K562 (cell line): ENCODE results near the gene CCDC187. TPM values are rescaled to one million over a fixed set of nuclear protein-coding genes. Genes with fewer than 3 reads are reported as not detected.

Source experiments
- ATAC-seq: fragments of 200-7000 bp; cut with Tn5 transposase; 3 replicates; pipeline ENCODE4 v1.9.1; 2020; ENCODE audit warnings: moderate library complexity
- BruUV-seq: library from RNA; stranded (reverse); fragments of 400-500 nt; replicated peaks from 2 replicates; lab custom pipeline; 2021; lab: Mats Ljungman, UMichigan
- CTCF ChIA-PET: fragments of 300-600 bp; formaldehyde crosslinking; extraction: SDS; loops from one replicate; lab custom pipeline; 2021; ENCODE audit warnings: low intra/inter-chr PET ratio; lab: Yijun Ruan, JAX
- POLR2A ChIA-PET: fragments of 300-600, 350-650 bp; sonication (Branson Sonifier 250); formaldehyde crosslinking; extraction: SDS; loops from one replicate; lab custom pipeline; 2021; ENCODE audit warnings: antibody characterized with exemption, inconsistent platforms; lab: Yijun Ruan, JAX
- DNase-seq, 4 experiments: peaks; one replicate each; pipeline versions ENCODE4 v3.0.0 to v3.0.0-alpha.2; 2011 to 2018; ENCODE audit warnings: low spot score in 3 of 4, mixed read lengths in 3 of 4; ENCODE audit errors: extremely low read depth in 1 of 4
- FAIRE-seq: peaks from 2 replicates; lab custom pipeline; 2011; peaks lifted over from hg19 to GRCh38; lab: Jason Lieb, UNC
- H2AFZ ChIP-seq: 2 replicates; pipeline ENCODE4 v1.6.0; 2011; ENCODE audit warnings: low read depth, low read length, control low read depth, inconsistent platforms
- H3K27ac ChIP-seq: fragments of 200-600 bp; 3 replicates; pipeline ENCODE4 v1.8.0; 2011; ENCODE audit warnings: low read depth, mild to moderate bottlenecking, control low read depth, inconsistent platforms, low read length, moderate library complexity, mixed read lengths; ENCODE audit errors: extremely low read depth
- H3K27me3 ChIP-seq, 2 experiments: fragments of 300-600 bp in 1 of 2; 2 replicates in 1 of 2; 3 replicates in 1 of 2; pipeline versions ENCODE4 v1.6.0 to v1.8.0; 2011; ENCODE audit warnings: inconsistent platforms in 2 of 2, low read length in 2 of 2, mild to moderate bottlenecking in 1 of 2, mixed read lengths in 1 of 2, moderate library complexity in 1 of 2; ENCODE audit not compliant: control insufficient read depth in 2 of 2, insufficient read depth in 2 of 2
- H3K36me3 ChIP-seq: fragments of 300-600 bp; 3 replicates; pipeline ENCODE4 v1.8.0; 2011; ENCODE audit warnings: mild to moderate bottlenecking, low read length, inconsistent platforms; ENCODE audit not compliant: control insufficient read depth, insufficient read depth
- H3K4me1 ChIP-seq, 2 experiments: fragments of 200-600 bp in 1 of 2; replicated peaks in 1 of 2; 2 replicates in 1 of 2; 3 replicates in 1 of 2; pipeline versions ENCODE4 v1.5.1 to v1.8.0; 2011; ENCODE audit warnings: inconsistent platforms in 2 of 2, low read length in 2 of 2, mild to moderate bottlenecking in 1 of 2, mixed read lengths in 1 of 2, moderate library complexity in 1 of 2; ENCODE audit not compliant: control insufficient read depth in 2 of 2, insufficient read depth in 2 of 2
- H3K4me2 ChIP-seq: 2 replicates; pipeline ENCODE4 v1.6.1; 2011; ENCODE audit warnings: low read length, control low read depth, inconsistent platforms, mixed read lengths; ENCODE audit not compliant: insufficient read depth
- H3K4me3 ChIP-seq: fragments of 200-600 bp; sonication (generic), shearing (Covaris generic); 2 replicates; pipeline ENCODE4 v1.5.1; 2016; ENCODE audit warnings: control low read depth, inconsistent platforms
- H3K79me2 ChIP-seq: fragments of 200-600 bp; 3 replicates; pipeline ENCODE4 v1.8.0; 2011; ENCODE audit warnings: low read length, inconsistent platforms; ENCODE audit not compliant: control insufficient read depth, insufficient read depth
- H3K9ac ChIP-seq, 2 experiments: 2 replicates each; pipeline versions ENCODE4 v1.6.0 to v1.6.1; 2011; ENCODE audit warnings: low read depth in 2 of 2, low read length in 2 of 2, control low read depth in 1 of 2, inconsistent platforms in 1 of 2, mild to moderate bottlenecking in 1 of 2, mixed read lengths in 1 of 2; ENCODE audit not compliant: insufficient read depth in 1 of 2
- H3K9me1 ChIP-seq: one replicate; pipeline ENCODE4 v1.6.0; 2011; ENCODE audit warnings: inconsistent platforms, mild to moderate bottlenecking, low read length, moderate library complexity; ENCODE audit not compliant: control insufficient read depth, insufficient read depth
- H3K9me3 ChIP-seq: replicated peaks from 2 replicates; pipeline ENCODE4 v1.5.1; 2011; ENCODE audit warnings: low read depth, low read length, inconsistent platforms; ENCODE audit not compliant: control insufficient read depth, insufficient read depth
- H4K20me1 ChIP-seq: replicated peaks from 2 replicates; pipeline ENCODE4 v1.6.1; 2011; ENCODE audit warnings: low read length, inconsistent platforms, mixed read lengths; ENCODE audit not compliant: control insufficient read depth, insufficient read depth
- ATF7 ChIP-seq: fragments of 450-650 bp; IDR thresholded peaks from 2 replicates; pipeline ENCODE4 v1.7.1; 2014; ENCODE audit warnings: mild to moderate bottlenecking, moderate library complexity
- LARP7 ChIP-seq: fragments of 450-650 bp; IDR thresholded peaks from 2 replicates; pipeline ENCODE4 v1.6.1; 2016
- ZFP30 ChIP-seq: fragments of 250-450 bp; sonication (Bioruptor Pico); IDR thresholded peaks from 2 replicates; pipeline ENCODE4 v1.8.0; 2022; ENCODE audit warnings: moderate library complexity, mild to moderate bottlenecking, inconsistent platforms, borderline replicate concordance
- WGBS: fragments of 100-300 bp; shearing (Covaris generic); methylation state at CpG from one replicate; pipeline ENCODE4 v1.1.6; 2016; ENCODE audit warnings: low coverage, mixed read lengths; ENCODE audit not compliant: insufficient coverage; ENCODE audit errors: missing lambda C conversion rate; 5-methylcytosine and 5-hydroxymethylcytosine counted together
- in situ Hi-C: fragments of 300-500 bp; cut with MboI; formaldehyde crosslinking; loops from 4 replicates; pipeline ENCODE4 v1.15.0; 2018; ENCODE audit warnings: inconsistent platforms, mixed read lengths
- intact Hi-C: fragments of 100-400 bp; cut with micrococcal nuclease; formaldehyde crosslinking; loops from 2 replicates; pipeline ENCODE4 v1.14.2; 2022
- polyA plus RNA-seq, 8 experiments: library from polyadenylated mRNA; depleted of rRNA in 4 of 8; stranded (reverse) in 5 of 8; unstranded in 3 of 8; fragments of >200 nt; fragmentation: Nextera tagmentation in 2 of 8; fragmentation: Illumina TruSeq in 1 of 8; extraction: Ambion mirVana in 2 of 8; extraction: Trizol in 1 of 8; gene quantifications; 2 replicates each; pipeline versions ENCODE4 v1.2.1 to v1.2.3, GENCODE V29; 2011 to 2014; ENCODE audit warnings: inconsistent platforms in 1 of 8, missing spikeins in 1 of 8
- total RNA-seq, 7 experiments: library from RNA; depleted of rRNA in 6 of 7; stranded (reverse); fragments of >200 nt in 6 of 7; fragmentation: Illumina TruSeq in 2 of 7; extraction: Trizol in 2 of 7; gene quantifications; 2 replicates each; pipeline versions ENCODE4 v1.2.1 to v1.2.3, GENCODE V29; 2011 to 2021; ENCODE audit warnings: low replicate concordance in 1 of 7
- TF ChIP-seq, protein P1 (sequence below): sonication (generic); formaldehyde crosslinking; IDR thresholded peaks from 2 replicates; pipeline ENCODE4 v1.8.1; 2023; ENCODE audit warnings: missing genetic modification reagents, mild to moderate bottlenecking, borderline replicate concordance
- TF ChIP-seq, protein P2 (sequence below): fragments of 450-650 bp; IDR thresholded peaks from 2 replicates; pipeline ENCODE4 v1.6.1; 2016
- TF ChIP-seq, protein P3 (sequence below): fragments of 450-650 bp; IDR thresholded peaks from 2 replicates; pipeline ENCODE4 v1.6.1; 2018; ENCODE audit not compliant: partially characterized antibody
- TF ChIP-seq, protein P4 (sequence below): sonication (generic); formaldehyde crosslinking; IDR thresholded peaks from 2 replicates; pipeline ENCODE4 v1.8.0; 2022; ENCODE audit warnings: missing genetic modification reagents, mild to moderate bottlenecking, moderate library complexity, borderline replicate concordance

Gene CCDC187
- total and polyA plus RNA-seq, 9 of the 15 experiments (the other 6 are each of a cell fraction or from before 2014, with no cell fraction given) = not detected

DNA sequence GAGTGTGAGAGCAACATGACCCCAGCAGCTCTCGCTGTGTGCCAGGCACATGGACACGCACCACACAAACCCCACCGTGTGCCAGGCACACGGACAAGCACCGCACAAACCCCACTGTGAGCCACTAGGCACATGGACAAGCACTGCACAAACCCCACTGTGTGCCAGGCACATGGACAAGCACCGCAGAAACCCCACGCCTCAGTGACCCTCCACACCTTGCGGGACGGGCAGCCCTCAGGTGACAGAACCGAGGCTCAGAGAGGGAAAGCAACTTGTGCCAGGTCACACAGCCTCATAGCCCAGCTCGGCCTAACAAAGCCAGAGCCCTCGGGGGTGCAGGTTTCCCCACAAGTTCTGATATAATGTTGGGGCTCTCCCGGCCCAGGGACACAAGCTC lies 21.5 kb upstream of the CCDC187 start (continued):
- TF ChIP-seq, protein P1, sequence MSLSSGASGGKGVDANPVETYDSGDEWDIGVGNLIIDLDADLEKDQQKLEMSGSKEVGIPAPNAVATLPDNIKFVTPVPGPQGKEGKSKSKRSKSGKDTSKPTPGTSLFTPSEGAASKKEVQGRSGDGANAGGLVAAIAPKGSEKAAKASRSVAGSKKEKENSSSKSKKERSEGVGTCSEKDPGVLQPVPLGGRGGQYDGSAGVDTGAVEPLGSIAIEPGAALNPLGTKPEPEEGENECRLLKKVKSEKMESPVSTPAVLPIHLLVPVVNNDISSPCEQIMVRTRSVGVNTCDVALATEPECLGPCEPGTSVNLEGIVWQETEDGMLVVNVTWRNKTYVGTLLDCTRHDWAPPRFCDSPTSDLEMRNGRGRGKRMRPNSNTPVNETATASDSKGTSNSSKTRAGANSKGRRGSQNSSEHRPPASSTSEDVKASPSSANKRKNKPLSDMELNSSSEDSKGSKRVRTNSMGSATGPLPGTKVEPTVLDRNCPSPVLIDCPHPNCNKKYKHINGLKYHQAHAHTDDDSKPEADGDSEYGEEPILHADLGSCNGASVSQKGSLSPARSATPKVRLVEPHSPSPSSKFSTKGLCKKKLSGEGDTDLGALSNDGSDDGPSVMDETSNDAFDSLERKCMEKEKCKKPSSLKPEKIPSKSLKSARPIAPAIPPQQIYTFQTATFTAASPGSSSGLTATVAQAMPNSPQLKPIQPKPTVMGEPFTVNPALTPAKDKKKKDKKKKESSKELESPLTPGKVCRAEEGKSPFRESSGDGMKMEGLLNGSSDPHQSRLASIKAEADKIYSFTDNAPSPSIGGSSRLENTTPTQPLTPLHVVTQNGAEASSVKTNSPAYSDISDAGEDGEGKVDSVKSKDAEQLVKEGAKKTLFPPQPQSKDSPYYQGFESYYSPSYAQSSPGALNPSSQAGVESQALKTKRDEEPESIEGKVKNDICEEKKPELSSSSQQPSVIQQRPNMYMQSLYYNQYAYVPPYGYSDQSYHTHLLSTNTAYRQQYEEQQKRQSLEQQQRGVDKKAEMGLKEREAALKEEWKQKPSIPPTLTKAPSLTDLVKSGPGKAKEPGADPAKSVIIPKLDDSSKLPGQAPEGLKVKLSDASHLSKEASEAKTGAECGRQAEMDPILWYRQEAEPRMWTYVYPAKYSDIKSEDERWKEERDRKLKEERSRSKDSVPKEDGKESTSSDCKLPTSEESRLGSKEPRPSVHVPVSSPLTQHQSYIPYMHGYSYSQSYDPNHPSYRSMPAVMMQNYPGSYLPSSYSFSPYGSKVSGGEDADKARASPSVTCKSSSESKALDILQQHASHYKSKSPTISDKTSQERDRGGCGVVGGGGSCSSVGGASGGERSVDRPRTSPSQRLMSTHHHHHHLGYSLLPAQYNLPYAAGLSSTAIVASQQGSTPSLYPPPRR (CRISPR knock-in tag) = no peak
- TF ChIP-seq LARP7 = no peak

DNA sequence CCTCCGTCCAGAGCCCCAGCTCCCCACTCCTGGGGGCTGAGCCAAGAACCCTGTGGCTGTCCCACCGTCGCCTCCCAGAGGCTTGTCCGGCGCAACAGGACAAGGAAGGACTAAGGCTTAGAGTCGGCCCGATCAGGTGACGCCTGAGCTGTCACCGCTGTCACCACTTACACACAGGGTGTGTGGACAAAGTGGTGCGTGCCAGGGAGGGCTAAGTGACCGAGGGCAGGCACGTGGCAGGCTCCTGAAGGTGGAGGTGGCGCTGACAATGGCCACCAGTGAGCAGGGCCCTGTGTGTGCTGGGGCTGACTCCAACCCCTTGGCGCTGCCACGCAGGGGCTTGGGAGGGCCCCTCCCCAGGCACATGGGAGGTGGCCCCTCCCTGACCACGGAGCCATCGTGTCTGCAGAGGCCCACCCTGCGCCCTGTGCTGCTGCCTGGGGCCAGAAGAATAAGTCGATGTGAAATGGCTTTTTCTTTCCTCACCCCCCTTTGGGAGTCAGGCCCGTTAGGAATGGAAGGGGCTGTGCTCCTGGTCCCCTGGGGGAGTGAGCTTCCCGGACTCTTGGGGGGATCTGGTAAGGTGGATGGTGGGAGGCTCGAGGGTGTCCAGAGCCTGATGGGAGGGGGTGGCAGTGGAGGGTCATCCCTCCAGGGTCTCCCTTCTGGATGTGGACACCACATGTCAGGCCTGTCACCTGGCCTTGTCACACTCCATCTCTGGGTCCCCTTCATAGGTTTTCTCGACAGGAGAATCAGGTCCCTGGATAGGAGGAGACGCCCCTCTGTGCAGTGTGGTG lies 20.8 kb upstream of the CCDC187 start:
- Histone ChIP-seq H3K4me3 (no peak overlapping the region), H3K9me3 (no peaks in the 10 kb centered on the region), H3K36me3 (no peaks in the 10 kb centered on the region), H3K27ac (no peak overlapping the region), H4K20me1 (no peaks in the 10 kb centered on the region; the same call in none of the 2 replicates), H3K27me3 (peaks cover 19 to 35% of the 10 kb centered on the region in 2 experiments; a peak in 4 of 5 replicates), H3K9me1 (no peaks in the 10 kb centered on the region), H2AFZ (peak overlapping the region; percentile 24; the same call in 1 of the 2 replicates), H3K79me2 (peaks cover 15% of the 10 kb centered on the region), H3K4me2 (no peak overlapping the region), H3K4me1 (peaks cover 4 to 72% of the 10 kb centered on the region in 2 experiments), H3K9ac (peak overlapping the region in 1 of 2 experiments; percentile 86; a peak in 2 of 4 replicates)
- no peak for FAIRE-seq
- DNase-seq = peak in 3 of 4 experiments; percentile 38 to 51 (median 40)
- BruUV-seq = no TSS peak
- intact Hi-C loops = no loop called here
- in situ Hi-C loops = loop anchor here (25.0 kb wide), 1 partner anchor 313 kb away; no protein-coding TSS in a partner anchor
- 20% methylated on average over 24 of the region's 24 CpGs for WGBS
- ChIA-PET POLR2A (interaction anchor here (0.6 to 1.9 kb wide), 5 partner anchors 11 to 645 kb away, joined by 3 to 6 read pairs (median 3); no protein-coding TSS in a partner anchor), CTCF (no interaction called here)
- peak; percentile 71 for ATAC-seq
- no peak for TF ChIP-seq ZFP30 (CRISPR knock-in tag)
- TF ChIP-seq, protein P2, sequence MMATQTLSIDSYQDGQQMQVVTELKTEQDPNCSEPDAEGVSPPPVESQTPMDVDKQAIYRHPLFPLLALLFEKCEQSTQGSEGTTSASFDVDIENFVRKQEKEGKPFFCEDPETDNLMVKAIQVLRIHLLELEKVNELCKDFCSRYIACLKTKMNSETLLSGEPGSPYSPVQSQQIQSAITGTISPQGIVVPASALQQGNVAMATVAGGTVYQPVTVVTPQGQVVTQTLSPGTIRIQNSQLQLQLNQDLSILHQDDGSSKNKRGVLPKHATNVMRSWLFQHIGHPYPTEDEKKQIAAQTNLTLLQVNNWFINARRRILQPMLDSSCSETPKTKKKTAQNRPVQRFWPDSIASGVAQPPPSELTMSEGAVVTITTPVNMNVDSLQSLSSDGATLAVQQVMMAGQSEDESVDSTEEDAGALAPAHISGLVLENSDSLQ = peak; percentile 70
- TF ChIP-seq, protein P3, sequence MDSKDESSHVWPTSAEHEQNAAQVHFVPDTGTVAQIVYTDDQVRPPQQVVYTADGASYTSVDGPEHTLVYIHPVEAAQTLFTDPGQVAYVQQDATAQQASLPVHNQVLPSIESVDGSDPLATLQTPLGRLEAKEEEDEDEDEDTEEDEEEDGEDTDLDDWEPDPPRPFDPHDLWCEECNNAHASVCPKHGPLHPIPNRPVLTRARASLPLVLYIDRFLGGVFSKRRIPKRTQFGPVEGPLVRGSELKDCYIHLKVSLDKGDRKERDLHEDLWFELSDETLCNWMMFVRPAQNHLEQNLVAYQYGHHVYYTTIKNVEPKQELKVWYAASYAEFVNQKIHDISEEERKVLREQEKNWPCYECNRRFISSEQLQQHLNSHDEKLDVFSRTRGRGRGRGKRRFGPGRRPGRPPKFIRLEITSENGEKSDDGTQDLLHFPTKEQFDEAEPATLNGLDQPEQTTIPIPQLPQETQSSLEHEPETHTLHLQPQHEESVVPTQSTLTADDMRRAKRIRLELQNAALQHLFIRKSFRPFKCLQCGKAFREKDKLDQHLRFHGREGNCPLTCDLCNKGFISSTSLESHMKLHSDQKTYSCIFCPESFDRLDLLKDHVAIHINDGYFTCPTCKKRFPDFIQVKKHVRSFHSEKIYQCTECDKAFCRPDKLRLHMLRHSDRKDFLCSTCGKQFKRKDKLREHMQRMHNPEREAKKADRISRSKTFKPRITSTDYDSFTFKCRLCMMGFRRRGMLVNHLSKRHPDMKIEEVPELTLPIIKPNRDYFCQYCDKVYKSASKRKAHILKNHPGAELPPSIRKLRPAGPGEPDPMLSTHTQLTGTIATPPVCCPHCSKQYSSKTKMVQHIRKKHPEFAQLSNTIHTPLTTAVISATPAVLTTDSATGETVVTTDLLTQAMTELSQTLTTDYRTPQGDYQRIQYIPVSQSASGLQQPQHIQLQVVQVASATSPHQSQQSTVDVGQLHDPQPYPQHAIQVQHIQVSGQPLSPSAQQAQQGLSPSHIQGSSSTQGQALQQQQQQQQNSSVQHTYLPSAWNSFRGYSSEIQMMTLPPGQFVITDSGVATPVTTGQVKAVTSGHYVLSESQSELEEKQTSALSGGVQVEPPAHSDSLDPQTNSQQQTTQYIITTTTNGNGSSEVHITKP = peak; percentile 97
- peak; percentile 79; the same call in 1 of the 2 replicates for TF ChIP-seq ATF7
- TF ChIP-seq, protein P4, sequence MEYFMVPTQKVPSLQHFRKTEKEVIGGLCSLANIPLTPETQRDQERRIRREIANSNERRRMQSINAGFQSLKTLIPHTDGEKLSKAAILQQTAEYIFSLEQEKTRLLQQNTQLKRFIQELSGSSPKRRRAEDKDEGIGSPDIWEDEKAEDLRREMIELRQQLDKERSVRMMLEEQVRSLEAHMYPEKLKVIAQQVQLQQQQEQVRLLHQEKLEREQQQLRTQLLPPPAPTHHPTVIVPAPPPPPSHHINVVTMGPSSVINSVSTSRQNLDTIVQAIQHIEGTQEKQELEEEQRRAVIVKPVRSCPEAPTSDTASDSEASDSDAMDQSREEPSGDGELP (CRISPR knock-in tag) = peak; percentile 56
